ENCODE data around the gene SP8.

Gene SP8

DNA sequence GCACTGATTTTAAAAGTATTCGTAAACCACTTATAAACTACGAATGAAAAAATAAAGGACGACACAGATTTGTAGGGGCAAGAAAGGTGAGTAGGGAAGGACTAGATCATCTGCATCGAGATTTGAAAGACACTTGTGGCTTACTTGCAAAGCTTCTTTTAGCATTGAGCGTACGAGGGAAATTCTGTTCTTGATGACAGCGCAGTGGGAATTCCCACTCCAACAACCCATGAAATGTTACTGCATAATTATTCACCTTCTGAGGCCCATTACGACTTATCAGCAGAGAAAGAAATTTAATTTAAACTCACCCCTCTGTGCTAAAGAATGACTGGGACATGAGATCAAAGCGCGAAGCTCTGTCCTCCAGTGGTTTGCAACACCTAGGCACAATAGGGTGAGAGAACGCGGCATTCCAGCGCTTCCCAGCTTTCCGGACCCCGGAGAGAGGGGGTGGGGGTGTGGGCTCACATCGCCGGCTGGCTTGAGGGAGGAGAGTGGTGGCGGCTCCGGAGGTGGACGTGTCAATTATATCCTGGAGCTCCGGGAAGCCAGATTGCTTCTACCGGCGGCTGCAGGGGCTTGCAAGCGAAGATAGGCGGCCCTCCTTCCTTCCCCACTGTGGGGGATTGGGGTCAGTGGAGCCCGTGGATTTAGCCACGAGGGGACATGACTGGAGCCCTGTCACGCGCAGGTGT lies 10.3 kb downstream of the SP8 start:
- TF ChIP-seq ZC3H10 (CRISPR knock-in tag; IDR thresholded peaks at IDR 0.05) (no peak), ZNF8 (CRISPR knock-in tag; IDR thresholded peaks at IDR 0.05) (no peak), TOX (CRISPR knock-in tag; IDR thresholded peaks at IDR 0.05; ENCODE audit: borderline replicate concordance) (no peak), ZFP30 (CRISPR knock-in tag; IDR thresholded peaks at IDR 0.05) (no peak), TCF4 (CRISPR knock-in tag; IDR thresholded peaks at IDR 0.05; ENCODE audit: borderline replicate concordance) (no peak)

DNA sequence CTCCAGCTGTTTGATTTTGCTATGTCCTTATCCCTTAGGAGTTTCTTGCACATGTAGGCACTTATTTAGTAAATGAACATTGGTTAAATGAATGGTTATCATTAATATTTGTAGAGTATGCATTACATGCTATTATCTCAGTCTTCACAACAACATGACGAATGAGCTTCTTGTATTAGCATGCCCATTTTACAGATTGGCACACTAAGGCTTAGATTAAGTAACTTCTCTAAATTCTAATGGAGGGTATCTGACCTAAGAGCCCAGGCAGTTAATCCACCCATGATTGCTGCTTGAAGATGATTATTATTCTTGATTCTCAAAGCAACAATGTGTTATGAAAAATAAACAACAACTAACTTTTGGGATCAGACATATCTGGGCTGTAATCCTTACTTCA lies 32.7 kb downstream of the SP8 start:
- no peak for ATAC-seq
- TF ChIP-seq GLIS3 (CRISPR knock-in tag; IDR thresholded peaks at IDR 0.05) (no peak), ZNF8 (CRISPR knock-in tag; IDR thresholded peaks at IDR 0.05) (no peak), CSDC2 (CRISPR knock-in tag; IDR thresholded peaks at IDR 0.05) (no peak), PPARA (CRISPR knock-in tag; IDR thresholded peaks at IDR 0.05; ENCODE audit: borderline replicate concordance) (no peak), ESRRG (CRISPR knock-in tag; IDR thresholded peaks at IDR 0.05) (no peak), ISL1 (CRISPR knock-in tag; IDR thresholded peaks at IDR 0.05) (no peak), BACH2 (CRISPR knock-in tag; IDR thresholded peaks at IDR 0.05; ENCODE audit: borderline replicate concordance) (no peak), ZNF565 (CRISPR knock-in tag; conservative IDR thresholded peaks at IDR 0.05; ENCODE audit: low read depth) (no peak), ZFP30 (CRISPR knock-in tag; IDR thresholded peaks at IDR 0.05) (no peak), TOX (CRISPR knock-in tag; IDR thresholded peaks at IDR 0.05; ENCODE audit: borderline replicate concordance) (no peak), OSR1 (CRISPR knock-in tag; IDR thresholded peaks at IDR 0.05) (no peak), ARNTL (CRISPR knock-in tag; IDR thresholded peaks at IDR 0.05; ENCODE audit: borderline replicate concordance, low read depth) (no peak), ZC3H10 (CRISPR knock-in tag; IDR thresholded peaks at IDR 0.05) (no peak)
- TF ChIP-seq, protein P1, sequence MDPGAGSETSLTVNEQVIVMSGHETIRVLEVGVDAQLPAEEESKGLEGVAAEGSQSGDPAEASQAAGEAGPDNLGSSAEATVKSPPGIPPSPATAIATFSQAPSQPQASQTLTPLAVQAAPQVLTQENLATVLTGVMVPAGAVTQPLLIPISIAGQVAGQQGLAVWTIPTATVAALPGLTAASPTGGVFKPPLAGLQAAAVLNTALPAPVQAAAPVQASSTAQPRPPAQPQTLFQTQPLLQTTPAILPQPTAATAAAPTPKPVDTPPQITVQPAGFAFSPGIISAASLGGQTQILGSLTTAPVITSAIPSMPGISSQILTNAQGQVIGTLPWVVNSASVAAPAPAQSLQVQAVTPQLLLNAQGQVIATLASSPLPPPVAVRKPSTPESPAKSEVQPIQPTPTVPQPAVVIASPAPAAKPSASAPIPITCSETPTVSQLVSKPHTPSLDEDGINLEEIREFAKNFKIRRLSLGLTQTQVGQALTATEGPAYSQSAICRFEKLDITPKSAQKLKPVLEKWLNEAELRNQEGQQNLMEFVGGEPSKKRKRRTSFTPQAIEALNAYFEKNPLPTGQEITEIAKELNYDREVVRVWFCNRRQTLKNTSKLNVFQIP (CRISPR knock-in tag; IDR thresholded peaks at IDR 0.05; ENCODE audit: borderline replicate concordance, low read depth): no peak
- TF ChIP-seq, protein P2, sequence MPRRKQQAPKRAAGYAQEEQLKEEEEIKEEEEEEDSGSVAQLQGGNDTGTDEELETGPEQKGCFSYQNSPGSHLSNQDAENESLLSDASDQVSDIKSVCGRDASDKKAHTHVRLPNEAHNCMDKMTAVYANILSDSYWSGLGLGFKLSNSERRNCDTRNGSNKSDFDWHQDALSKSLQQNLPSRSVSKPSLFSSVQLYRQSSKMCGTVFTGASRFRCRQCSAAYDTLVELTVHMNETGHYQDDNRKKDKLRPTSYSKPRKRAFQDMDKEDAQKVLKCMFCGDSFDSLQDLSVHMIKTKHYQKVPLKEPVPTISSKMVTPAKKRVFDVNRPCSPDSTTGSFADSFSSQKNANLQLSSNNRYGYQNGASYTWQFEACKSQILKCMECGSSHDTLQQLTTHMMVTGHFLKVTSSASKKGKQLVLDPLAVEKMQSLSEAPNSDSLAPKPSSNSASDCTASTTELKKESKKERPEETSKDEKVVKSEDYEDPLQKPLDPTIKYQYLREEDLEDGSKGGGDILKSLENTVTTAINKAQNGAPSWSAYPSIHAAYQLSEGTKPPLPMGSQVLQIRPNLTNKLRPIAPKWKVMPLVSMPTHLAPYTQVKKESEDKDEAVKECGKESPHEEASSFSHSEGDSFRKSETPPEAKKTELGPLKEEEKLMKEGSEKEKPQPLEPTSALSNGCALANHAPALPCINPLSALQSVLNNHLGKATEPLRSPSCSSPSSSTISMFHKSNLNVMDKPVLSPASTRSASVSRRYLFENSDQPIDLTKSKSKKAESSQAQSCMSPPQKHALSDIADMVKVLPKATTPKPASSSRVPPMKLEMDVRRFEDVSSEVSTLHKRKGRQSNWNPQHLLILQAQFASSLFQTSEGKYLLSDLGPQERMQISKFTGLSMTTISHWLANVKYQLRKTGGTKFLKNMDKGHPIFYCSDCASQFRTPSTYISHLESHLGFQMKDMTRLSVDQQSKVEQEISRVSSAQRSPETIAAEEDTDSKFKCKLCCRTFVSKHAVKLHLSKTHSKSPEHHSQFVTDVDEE (CRISPR knock-in tag; IDR thresholded peaks at IDR 0.05): no peak
- TF ChIP-seq, protein P3, sequence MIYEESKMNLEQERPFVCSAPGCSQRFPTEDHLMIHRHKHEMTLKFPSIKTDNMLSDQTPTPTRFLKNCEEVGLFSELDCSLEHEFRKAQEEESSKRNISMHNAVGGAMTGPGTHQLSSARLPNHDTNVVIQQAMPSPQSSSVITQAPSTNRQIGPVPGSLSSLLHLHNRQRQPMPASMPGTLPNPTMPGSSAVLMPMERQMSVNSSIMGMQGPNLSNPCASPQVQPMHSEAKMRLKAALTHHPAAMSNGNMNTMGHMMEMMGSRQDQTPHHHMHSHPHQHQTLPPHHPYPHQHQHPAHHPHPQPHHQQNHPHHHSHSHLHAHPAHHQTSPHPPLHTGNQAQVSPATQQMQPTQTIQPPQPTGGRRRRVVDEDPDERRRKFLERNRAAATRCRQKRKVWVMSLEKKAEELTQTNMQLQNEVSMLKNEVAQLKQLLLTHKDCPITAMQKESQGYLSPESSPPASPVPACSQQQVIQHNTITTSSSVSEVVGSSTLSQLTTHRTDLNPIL (CRISPR knock-in tag; IDR thresholded peaks at IDR 0.05; ENCODE audit: low read depth): no peak

More for the DNA sequence above, 10.3 kb downstream of the SP8 start:
- no peak for ATAC-seq

DNA sequence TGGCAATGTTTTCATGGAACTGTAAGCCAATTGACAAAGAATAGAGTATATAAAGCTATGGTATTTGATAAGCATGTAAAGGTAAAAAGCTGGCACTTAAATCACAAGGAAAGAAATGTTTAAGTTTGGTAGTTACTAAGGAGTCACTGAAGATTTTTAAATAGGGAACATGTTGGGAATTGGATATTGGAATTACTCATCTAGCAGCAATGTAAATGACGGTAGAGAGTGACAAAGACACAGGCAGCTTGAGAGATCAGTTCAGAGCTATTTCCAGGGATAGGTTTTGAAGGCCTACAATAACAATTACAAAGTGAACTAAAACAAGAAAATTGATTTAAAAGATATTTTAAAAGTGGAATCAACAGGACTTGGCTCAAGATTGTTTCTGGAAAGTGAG lies 36.8 kb downstream of the SP8 start:
- no peak for ATAC-seq
- TF ChIP-seq, protein P1 (CRISPR knock-in tag; IDR thresholded peaks at IDR 0.05; ENCODE audit: borderline replicate concordance, low read depth): no peak
- no peak for TF ChIP-seq GLIS3 (CRISPR knock-in tag; IDR thresholded peaks at IDR 0.05)
- no peak for TF ChIP-seq SNAI2 (CRISPR knock-in tag; IDR thresholded peaks at IDR 0.05)
- no peak for TF ChIP-seq TOX (CRISPR knock-in tag; IDR thresholded peaks at IDR 0.05; ENCODE audit: borderline replicate concordance)
- TF ChIP-seq, protein P4, sequence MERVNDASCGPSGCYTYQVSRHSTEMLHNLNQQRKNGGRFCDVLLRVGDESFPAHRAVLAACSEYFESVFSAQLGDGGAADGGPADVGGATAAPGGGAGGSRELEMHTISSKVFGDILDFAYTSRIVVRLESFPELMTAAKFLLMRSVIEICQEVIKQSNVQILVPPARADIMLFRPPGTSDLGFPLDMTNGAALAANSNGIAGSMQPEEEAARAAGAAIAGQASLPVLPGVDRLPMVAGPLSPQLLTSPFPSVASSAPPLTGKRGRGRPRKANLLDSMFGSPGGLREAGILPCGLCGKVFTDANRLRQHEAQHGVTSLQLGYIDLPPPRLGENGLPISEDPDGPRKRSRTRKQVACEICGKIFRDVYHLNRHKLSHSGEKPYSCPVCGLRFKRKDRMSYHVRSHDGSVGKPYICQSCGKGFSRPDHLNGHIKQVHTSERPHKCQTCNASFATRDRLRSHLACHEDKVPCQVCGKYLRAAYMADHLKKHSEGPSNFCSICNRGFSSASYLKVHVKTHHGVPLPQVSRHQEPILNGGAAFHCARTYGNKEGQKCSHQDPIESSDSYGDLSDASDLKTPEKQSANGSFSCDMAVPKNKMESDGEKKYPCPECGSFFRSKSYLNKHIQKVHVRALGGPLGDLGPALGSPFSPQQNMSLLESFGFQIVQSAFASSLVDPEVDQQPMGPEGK (CRISPR knock-in tag; IDR thresholded peaks at IDR 0.05; ENCODE audit: borderline replicate concordance): no peak
- TF ChIP-seq, protein P5, sequence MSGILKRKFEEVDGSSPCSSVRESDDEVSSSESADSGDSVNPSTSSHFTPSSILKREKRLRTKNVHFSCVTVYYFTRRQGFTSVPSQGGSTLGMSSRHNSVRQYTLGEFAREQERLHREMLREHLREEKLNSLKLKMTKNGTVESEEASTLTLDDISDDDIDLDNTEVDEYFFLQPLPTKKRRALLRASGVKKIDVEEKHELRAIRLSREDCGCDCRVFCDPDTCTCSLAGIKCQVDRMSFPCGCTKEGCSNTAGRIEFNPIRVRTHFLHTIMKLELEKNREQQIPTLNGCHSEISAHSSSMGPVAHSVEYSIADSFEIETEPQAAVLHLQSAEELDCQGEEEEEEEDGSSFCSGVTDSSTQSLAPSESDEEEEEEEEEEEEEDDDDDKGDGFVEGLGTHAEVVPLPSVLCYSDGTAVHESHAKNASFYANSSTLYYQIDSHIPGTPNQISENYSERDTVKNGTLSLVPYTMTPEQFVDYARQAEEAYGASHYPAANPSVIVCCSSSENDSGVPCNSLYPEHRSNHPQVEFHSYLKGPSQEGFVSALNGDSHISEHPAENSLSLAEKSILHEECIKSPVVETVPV (CRISPR knock-in tag; IDR thresholded peaks at IDR 0.05): no peak
- TF ChIP-seq ZNF8 (CRISPR knock-in tag; IDR thresholded peaks at IDR 0.05): no peak
- TF ChIP-seq ZC3H10 (CRISPR knock-in tag; IDR thresholded peaks at IDR 0.05): no peak
- no peak for TF ChIP-seq RARB (CRISPR knock-in tag; IDR thresholded peaks at IDR 0.05)
- no peak for TF ChIP-seq BACH2 (CRISPR knock-in tag; IDR thresholded peaks at IDR 0.05; ENCODE audit: borderline replicate concordance)
- TF ChIP-seq, protein P3 (CRISPR knock-in tag; IDR thresholded peaks at IDR 0.05; ENCODE audit: low read depth): no peak
- TF ChIP-seq, protein P2 (CRISPR knock-in tag; IDR thresholded peaks at IDR 0.05): no peak
- TF ChIP-seq ISL1 (CRISPR knock-in tag; IDR thresholded peaks at IDR 0.05): no peak
